Measurements from ENCODE around the gene KCNJ10.
A peak's percentile ranks its signal among the peaks of the same experiment; 100 is the strongest.

DNA sequence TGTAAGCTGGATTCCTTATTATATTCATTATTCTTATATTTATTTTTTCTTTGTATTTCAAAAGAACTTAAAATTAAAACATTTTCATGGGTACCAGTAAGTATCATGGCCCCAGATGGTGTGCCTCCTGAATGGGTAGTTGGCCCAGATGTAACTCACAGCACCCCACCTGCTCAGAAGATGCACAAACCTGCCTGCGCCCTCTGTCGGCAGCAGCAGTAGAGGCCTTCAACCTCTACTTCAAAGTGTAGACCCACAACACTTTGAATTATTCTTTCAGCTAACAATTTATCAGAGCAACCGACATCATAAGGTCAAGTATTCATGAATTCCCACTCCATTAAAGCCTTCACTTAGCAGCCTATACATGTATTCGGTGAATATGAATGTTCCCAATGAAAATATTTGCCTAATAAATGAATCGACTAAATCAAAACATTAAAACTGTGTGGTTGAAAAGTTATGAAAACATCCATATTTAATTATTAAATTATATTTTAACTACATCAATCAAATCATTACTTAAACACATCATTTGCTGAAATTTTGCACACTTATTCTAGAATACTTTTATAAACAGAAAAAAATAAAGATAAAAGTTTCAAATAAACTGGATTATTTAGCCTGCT, 63.5 kb downstream of the KCNJ10 start:
- peak; percentile 100 for TF ChIP-seq CTCF (IDR thresholded peaks at IDR 0.05)
- no peak for TF ChIP-seq ZFX (IDR thresholded peaks at IDR 0.05; ENCODE audit: borderline replicate concordance)

Data from 22Rv1 (cell line).